Activated CD8-positive, alpha-beta memory T cell treated with anti-CD3 and anti-CD28 coated beads for 24 hours (primary cell): ENCODE data around the gene CEACAM7.
"Not testable (repeated sequence)": the region's sequence is repeated elsewhere in the genome, so short reads cannot be mapped to it uniquely, and the experiment has no call there.

Experiments
- DNase-seq: peaks from one replicate; pipeline ENCODE4 v3.0.0-alpha.2; 2020

CEACAM7 gene

GRCh38 chr19:41699968-41700323 lies 11.9 kb upstream of the CEACAM7 start:
- no peak for DNase-seq

GRCh38 chr19:41699231-41699967 lies 11.3 kb upstream of the CEACAM7 start:
- DNase-seq = peak; percentile 52

GRCh38 chr19:41698746-41699230 lies 10.7 kb upstream of the CEACAM7 start:
- DNase-seq = no peak

GRCh38 chr19:41697198-41697855 lies 9.3 kb upstream of the CEACAM7 start:
- DNase-seq = peak; percentile 37

DNA sequence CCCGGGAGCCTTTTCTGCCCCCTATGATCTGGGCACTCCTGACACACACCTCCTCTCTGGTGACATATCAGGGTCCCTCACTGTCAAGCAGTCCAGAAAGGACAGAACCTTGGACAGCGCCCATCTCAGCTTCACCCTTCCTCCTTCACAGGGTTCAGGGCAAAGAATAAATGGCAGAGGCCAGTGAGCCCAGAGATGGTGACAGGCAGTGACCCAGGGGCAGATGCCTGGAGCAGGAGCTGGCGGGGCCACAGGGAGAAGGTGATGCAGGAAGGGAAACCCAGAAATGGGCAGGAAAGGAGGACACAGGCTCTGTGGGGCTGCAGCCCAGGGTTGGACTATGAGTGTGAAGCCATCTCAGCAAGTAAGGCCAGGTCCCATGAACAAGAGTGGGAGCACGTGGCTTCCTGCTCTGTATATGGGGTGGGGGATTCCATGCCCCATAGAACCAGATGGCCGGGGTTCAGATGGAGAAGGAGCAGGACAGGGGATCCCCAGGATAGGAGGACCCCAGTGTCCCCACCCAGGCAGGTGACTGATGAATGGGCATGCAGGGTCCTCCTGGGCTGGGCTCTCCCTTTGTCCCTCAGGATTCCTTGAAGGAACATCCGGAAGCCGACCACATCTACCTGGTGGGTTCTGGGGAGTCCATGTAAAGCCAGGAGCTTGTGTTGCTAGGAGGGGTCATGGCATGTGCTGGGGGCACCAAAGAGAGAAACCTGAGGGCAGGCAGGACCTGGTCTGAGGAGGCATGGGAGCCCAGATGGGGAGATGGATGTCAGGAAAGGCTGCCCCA lies 8.5 kb upstream of the CEACAM7 start:
- peak; percentile 53 for DNase-seq

- no peak for DNase-seq
These were observed 7.7 kb upstream of the CEACAM7 start for GRCh38 chr19:41695745-41696144.

DNA sequence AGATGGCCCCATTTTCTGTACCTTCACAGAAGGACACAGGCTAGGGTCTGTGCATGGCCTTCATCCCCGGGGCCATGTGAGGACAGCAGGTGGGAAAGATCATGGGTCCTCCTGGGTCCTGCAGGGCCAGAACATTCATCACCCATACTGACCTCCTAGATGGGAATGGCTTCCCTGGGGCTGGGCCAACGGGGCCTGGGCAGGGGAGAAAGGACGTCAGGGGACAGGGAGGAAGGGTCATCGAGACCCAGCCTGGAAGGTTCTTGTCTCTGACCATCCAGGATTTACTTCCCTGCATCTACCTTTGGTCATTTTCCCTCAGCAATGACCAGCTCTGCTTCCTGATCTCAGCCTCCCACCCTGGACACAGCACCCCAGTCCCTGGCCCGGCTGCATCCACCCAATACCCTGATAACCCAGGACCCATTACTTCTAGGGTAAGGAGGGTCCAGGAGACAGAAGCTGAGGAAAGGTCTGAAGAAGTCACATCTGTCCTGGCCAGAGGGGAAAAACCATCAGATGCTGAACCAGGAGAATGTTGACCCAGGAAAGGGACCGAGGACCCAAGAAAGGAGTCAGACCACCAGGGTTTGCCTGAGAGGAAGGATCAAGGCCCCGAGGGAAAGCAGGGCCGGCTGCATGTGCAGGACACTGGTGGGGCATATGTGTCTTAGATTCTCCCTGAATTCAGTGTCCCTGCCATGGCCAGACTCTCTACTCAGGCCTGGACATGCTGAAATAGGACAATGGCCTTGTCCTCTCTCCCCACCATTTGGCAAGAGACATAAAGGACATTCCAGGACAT lies 7.0 kb upstream of the CEACAM7 start:
- peak; percentile 40 for DNase-seq

- DNase-seq = no peak
These were observed 6.1 kb upstream of the CEACAM7 start for GRCh38 chr19:41694196-41694595.

GRCh38 chr19:41691268-41691970 lies 3.3 kb upstream of the CEACAM7 start:
- DNase-seq = no peak

DNA sequence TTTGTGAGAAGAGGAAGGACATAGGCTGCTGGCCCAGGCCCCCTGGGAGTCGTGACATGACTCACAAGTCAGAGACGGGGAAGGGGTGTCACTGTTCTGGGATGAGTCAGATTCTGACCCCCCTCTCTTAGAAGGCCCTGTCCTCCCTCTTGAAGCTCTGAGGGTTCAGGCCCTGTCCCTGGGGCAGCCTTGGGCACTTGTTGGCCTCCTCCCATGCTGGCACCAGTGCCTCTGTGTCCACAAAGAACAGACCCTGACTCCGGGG lies 2.7 kb upstream of the CEACAM7 start:
- DNase-seq = no peak

DNA sequence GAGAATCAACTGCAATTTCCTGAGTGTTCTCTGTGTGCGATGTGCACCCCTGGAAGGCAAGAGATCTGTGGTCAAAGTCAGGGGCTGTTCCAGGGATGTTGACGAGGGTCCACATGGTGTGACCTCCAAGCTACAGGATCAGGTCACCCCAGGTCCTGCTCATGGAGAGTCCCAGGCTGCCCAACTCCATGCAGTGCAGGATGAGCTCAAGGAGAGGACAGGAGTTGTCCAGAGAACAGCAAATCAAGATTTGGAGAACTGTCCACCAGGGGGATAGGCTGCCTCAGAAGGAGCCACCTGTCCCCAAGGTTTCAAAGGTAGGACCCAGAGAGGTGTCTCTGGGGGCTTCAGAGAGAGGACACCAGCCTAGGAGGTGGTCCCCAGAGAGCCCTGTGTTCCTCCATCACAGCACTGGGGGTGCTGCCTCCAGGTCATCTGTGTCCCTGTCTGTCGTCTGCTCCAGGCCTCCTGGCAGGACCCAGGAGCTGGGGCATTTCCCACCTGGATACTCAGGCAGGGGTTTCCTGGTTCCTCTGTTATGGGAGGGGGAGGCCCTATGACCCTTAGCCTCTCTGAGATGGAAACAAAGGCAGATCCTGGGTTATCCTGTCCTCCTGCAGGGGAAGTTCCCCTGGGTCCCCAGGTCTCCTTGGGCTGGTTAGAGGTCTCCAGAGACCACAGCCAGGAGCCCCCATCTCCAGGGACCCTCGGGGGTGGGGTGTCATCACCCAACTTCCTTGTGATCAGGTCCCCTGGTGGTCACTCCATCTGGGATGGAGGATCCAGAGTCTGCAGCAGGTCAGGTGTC lies 2.1 kb upstream of the CEACAM7 start:
- no peak for DNase-seq

GRCh38 chr19:41688687-41689086 lies 617 bp upstream of the CEACAM7 start:
- no peak for DNase-seq

DNA sequence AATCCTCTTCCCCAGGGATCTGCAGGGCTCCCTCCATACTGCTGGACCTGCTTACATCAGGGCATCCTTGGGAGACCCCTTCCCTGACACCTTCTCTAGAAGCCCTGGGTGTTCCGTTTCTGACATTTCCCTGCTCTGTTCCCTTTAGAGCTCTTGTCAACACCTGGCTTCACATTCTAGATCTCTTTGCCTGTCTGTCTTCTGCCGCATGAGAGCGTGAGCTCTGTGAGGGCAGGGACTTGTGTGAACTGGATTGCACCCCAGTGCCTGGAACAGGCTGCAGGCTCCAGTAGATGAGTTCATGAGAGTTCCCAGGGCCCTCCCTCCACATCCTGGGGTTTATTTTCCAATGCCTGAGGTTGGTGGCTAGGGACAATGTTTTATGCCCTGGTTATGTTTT lies 651 bp downstream of the CEACAM7 start:
- no peak for DNase-seq

- no peak for DNase-seq
These were observed 5.6 kb downstream of the CEACAM7 start for GRCh38 chr19:41682437-41682836.

GRCh38 chr19:41671486-41671885 lies 16.6 kb downstream of the CEACAM7 start:
- DNase-seq = no peak

DNA sequence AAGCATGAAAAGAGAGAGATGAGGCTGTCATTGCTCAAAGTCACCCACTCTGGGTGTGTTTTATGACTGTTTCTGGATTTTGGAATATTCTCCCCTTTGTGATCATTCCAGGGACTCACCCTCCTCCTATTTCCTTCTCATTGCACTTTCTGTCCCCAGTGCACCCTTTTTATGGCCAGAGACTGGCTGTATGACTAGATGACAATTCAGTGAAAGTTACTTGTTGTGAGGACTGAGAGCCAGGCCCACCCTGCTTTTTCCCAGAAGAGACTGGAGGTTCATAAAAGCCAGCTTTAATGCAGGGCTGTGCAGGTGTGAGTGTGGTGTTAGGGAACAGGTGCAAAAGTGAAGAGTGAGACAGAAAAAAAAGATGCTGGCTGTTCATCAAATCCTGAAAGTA lies 17.3 kb downstream of the CEACAM7 start:
- no peak for DNase-seq

DNA sequence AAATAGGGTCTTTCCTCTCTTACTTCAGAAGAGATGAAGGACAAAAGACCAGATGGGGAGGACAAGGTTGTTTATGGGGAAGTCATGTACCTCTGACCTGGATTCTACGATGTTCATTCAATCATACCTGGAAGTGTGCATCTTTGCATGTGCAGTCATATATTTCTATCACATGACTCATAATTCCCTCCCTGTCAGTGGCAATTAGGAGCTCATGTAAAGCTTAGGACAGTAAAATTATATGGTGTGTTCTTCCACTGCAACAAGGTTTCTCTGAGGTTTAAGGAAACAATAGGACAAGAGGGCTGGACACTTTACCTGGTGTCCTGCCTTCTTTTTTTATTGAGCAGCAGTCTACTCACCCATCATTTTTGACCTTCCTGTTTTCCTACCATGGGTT lies 19.8 kb downstream of the CEACAM7 start:
- no peak for DNase-seq

GRCh38 chr19:41666075-41666474 lies 22.0 kb downstream of the CEACAM7 start:
- DNase-seq = no peak

DNA sequence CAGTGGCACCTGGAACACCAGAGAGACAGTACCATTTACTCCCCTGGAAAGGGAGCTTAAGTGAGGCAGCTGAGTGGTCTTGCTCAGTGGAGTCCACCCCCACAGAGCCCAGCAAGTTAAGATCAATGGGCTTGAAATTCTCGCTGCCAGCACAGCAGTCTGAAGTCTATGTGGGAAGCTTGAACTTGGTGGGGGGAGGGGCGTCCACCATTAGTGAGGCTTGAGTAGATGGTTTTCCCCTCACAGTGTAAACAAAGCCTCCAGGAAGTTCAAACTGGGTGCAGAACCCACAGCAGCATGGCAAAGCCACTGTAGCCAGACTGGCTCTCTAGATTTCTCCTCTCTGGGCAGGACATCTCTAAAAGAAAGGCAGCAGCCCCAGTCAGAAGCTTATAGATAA lies 30.9 kb downstream of the CEACAM7 start:
- DNase-seq = no peak

DNA sequence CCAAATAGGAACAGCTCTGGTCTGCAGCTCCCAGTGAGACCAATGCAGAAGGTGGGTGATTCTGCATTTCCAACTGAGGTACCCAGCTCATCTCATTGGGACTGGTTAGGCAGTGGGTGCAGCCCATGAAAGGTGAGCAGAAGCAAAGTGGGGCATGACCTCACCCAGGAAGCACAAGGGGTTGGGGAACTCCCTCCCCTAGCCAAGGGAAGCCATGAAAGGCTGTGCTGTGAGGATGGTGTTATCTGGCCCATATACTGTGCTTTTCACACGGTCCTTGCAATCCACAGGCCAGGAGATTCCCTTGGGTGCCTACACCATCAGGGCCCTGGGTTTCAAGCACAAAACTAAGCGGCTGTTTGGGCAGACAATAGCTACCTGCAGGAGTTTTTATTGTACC lies 31.3 kb downstream of the CEACAM7 start:
- DNase-seq = not testable (repeated sequence)

DNA sequence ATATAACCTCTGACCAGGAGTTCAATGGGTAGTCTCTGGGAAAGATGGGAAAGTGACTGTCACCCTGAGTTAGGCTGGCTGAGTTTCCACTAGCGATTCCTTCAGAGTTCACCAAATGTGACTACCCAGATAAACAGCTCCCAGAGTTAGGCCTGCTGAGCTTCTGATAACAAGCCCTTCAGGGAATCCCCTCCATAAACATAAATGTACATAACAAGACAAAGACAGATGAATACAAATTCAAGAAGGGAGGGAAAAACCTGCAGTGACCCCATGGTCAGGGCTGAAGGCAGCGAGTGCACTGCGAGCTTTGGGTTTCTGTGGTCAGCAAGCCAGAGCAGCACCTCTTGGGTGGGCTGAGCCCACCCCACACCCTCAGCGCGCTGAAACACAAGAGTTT lies 35.8 kb downstream of the CEACAM7 start:
- no peak for DNase-seq

- no peak for DNase-seq
These were observed 38.2 kb downstream of the CEACAM7 start for GRCh38 chr19:41649827-41650226.
